ENCODE data around the gene CADM3.

CADM3 gene

GRCh38 chr1:159207774-159208173, 36.4 kb downstream of the CADM3 start:
- Histone ChIP-seq H3K27ac (ENCODE audit: low read depth, low read length) (no peak overlapping the region), H3K4me3 (ENCODE audit: low read depth, low read length) (peak overlapping the region; percentile 56), H3K27me3 (ENCODE audit: control insufficient read depth, insufficient read depth, low read length) (no peaks in the 10 kb centered on the region), H3K4me1 (ENCODE audit: control insufficient read depth, insufficient read depth, low read length) (peaks cover 16% of the 10 kb centered on the region), H3K9me3 (ENCODE audit: control insufficient read depth, insufficient read depth, low read length) (no peaks in the 10 kb centered on the region), H3K9ac (ENCODE audit: low read depth, low read length) (no peak overlapping the region), H3K36me3 (ENCODE audit: control insufficient read depth, insufficient read depth, low read length) (no peaks in the 10 kb centered on the region)

GRCh38 chr1:159208175-159208825, 36.9 kb downstream of the CADM3 start:
- H3K36me3 ChIP-seq (ENCODE audit: control insufficient read depth, insufficient read depth, low read length), result no peaks in the 10 kb centered on the region
- no peaks in the 10 kb centered on the region for H3K9me3 ChIP-seq (ENCODE audit: control insufficient read depth, insufficient read depth, low read length)
- H3K27ac ChIP-seq (ENCODE audit: low read depth, low read length), result no peak overlapping the region
- H3K27me3 ChIP-seq (ENCODE audit: control insufficient read depth, insufficient read depth, low read length), result no peaks in the 10 kb centered on the region
- H3K9ac ChIP-seq (ENCODE audit: low read depth, low read length), result no peak overlapping the region
- peak overlapping the region; percentile 56 for H3K4me3 ChIP-seq (ENCODE audit: low read depth, low read length)
- H3K4me1 ChIP-seq (ENCODE audit: control insufficient read depth, insufficient read depth, low read length), result peaks cover 16% of the 10 kb centered on the region

GRCh38 chr1:159209061-159209460, 37.6 kb downstream of the CADM3 start:
- Histone ChIP-seq H3K27me3 (ENCODE audit: control insufficient read depth, insufficient read depth, low read length) (no peaks in the 10 kb centered on the region), H3K9me3 (ENCODE audit: control insufficient read depth, insufficient read depth, low read length) (no peaks in the 10 kb centered on the region), H3K4me1 (ENCODE audit: control insufficient read depth, insufficient read depth, low read length) (peaks cover 16% of the 10 kb centered on the region), H3K36me3 (ENCODE audit: control insufficient read depth, insufficient read depth, low read length) (no peaks in the 10 kb centered on the region), H3K9ac (ENCODE audit: low read depth, low read length) (no peak overlapping the region), H3K27ac (ENCODE audit: low read depth, low read length) (no peak overlapping the region), H3K4me3 (ENCODE audit: low read depth, low read length) (no peak overlapping the region)

- Histone ChIP-seq H3K27me3 (ENCODE audit: control insufficient read depth, insufficient read depth, low read length) (no peaks in the 10 kb centered on the region), H3K9ac (ENCODE audit: low read depth, low read length) (no peak overlapping the region), H3K9me3 (ENCODE audit: control insufficient read depth, insufficient read depth, low read length) (no peaks in the 10 kb centered on the region), H3K4me3 (ENCODE audit: low read depth, low read length) (peak overlapping the region; percentile 39), H3K27ac (ENCODE audit: low read depth, low read length) (peak overlapping the region; percentile 28), H3K4me1 (ENCODE audit: control insufficient read depth, insufficient read depth, low read length) (peaks cover 16% of the 10 kb centered on the region), H3K36me3 (ENCODE audit: control insufficient read depth, insufficient read depth, low read length) (no peaks in the 10 kb centered on the region)
These were observed 40.1 kb downstream of the CADM3 start for GRCh38 chr1:159211331-159212136.

GRCh38 chr1:159212596-159212995, 41.2 kb downstream of the CADM3 start:
- Histone ChIP-seq H3K27ac (ENCODE audit: low read depth, low read length) (no peak overlapping the region), H3K9me3 (ENCODE audit: control insufficient read depth, insufficient read depth, low read length) (no peaks in the 10 kb centered on the region), H3K4me3 (ENCODE audit: low read depth, low read length) (no peak overlapping the region), H3K9ac (ENCODE audit: low read depth, low read length) (no peak overlapping the region), H3K36me3 (ENCODE audit: control insufficient read depth, insufficient read depth, low read length) (no peaks in the 10 kb centered on the region), H3K4me1 (ENCODE audit: control insufficient read depth, insufficient read depth, low read length) (peaks cover 16% of the 10 kb centered on the region), H3K27me3 (ENCODE audit: control insufficient read depth, insufficient read depth, low read length) (no peaks in the 10 kb centered on the region)

GRCh38 chr1:159214149-159214760, 42.8 kb downstream of the CADM3 start:
- no peaks in the 10 kb centered on the region for H3K9me3 ChIP-seq (ENCODE audit: control insufficient read depth, insufficient read depth, low read length)
- H3K27ac ChIP-seq (ENCODE audit: low read depth, low read length), result no peak overlapping the region
- H3K36me3 ChIP-seq (ENCODE audit: control insufficient read depth, insufficient read depth, low read length), result no peaks in the 10 kb centered on the region
- no peak overlapping the region for H3K4me3 ChIP-seq (ENCODE audit: low read depth, low read length)
- no peaks in the 10 kb centered on the region for H3K27me3 ChIP-seq (ENCODE audit: control insufficient read depth, insufficient read depth, low read length)
- H3K9ac ChIP-seq (ENCODE audit: low read depth, low read length), result no peak overlapping the region
- peaks cover 16% of the 10 kb centered on the region for H3K4me1 ChIP-seq (ENCODE audit: control insufficient read depth, insufficient read depth, low read length)

- no peaks in the 10 kb centered on the region for H3K27me3 ChIP-seq (ENCODE audit: control insufficient read depth, insufficient read depth, low read length)
- H3K36me3 ChIP-seq (ENCODE audit: control insufficient read depth, insufficient read depth, low read length), result no peaks in the 10 kb centered on the region
- peak overlapping the region; percentile 20 for H3K4me3 ChIP-seq (ENCODE audit: low read depth, low read length)
- H3K4me1 ChIP-seq (ENCODE audit: control insufficient read depth, insufficient read depth, low read length), result peaks cover 25% of the 10 kb centered on the region
- no peak overlapping the region for H3K9ac ChIP-seq (ENCODE audit: low read depth, low read length)
- H3K27ac ChIP-seq (ENCODE audit: low read depth, low read length), result peak overlapping the region; percentile 74
- no peaks in the 10 kb centered on the region for H3K9me3 ChIP-seq (ENCODE audit: control insufficient read depth, insufficient read depth, low read length)
These were observed 47.5 kb downstream of the CADM3 start for GRCh38 chr1:159218649-159219636.

- H3K9me3 ChIP-seq (ENCODE audit: control insufficient read depth, insufficient read depth, low read length), result no peaks in the 10 kb centered on the region
- H3K4me1 ChIP-seq (ENCODE audit: control insufficient read depth, insufficient read depth, low read length), result peaks cover 25% of the 10 kb centered on the region
- H3K9ac ChIP-seq (ENCODE audit: low read depth, low read length), result no peak overlapping the region
- H3K36me3 ChIP-seq (ENCODE audit: control insufficient read depth, insufficient read depth, low read length), result no peaks in the 10 kb centered on the region
- H3K27me3 ChIP-seq (ENCODE audit: control insufficient read depth, insufficient read depth, low read length), result no peaks in the 10 kb centered on the region
- no peak overlapping the region for H3K27ac ChIP-seq (ENCODE audit: low read depth, low read length)
- no peak overlapping the region for H3K4me3 ChIP-seq (ENCODE audit: low read depth, low read length)
These were observed 50.9 kb downstream of the CADM3 start for GRCh38 chr1:159222075-159222865.

- H3K4me1 ChIP-seq (ENCODE audit: control insufficient read depth, insufficient read depth, low read length), result peaks cover 32% of the 10 kb centered on the region
- no peaks in the 10 kb centered on the region for H3K36me3 ChIP-seq (ENCODE audit: control insufficient read depth, insufficient read depth, low read length)
- no peak overlapping the region for H3K4me3 ChIP-seq (ENCODE audit: low read depth, low read length)
- H3K27me3 ChIP-seq (ENCODE audit: control insufficient read depth, insufficient read depth, low read length), result no peaks in the 10 kb centered on the region
- no peaks in the 10 kb centered on the region for H3K9me3 ChIP-seq (ENCODE audit: control insufficient read depth, insufficient read depth, low read length)
- no peak overlapping the region for H3K9ac ChIP-seq (ENCODE audit: low read depth, low read length)
- no peak overlapping the region for H3K27ac ChIP-seq (ENCODE audit: low read depth, low read length)
These were observed 51.6 kb downstream of the CADM3 start for GRCh38 chr1:159223004-159223403.

- no peak overlapping the region for H3K27ac ChIP-seq (ENCODE audit: low read depth, low read length)
- H3K36me3 ChIP-seq (ENCODE audit: control insufficient read depth, insufficient read depth, low read length), result no peaks in the 10 kb centered on the region
- no peaks in the 10 kb centered on the region for H3K27me3 ChIP-seq (ENCODE audit: control insufficient read depth, insufficient read depth, low read length)
- no peak overlapping the region for H3K9ac ChIP-seq (ENCODE audit: low read depth, low read length)
- H3K9me3 ChIP-seq (ENCODE audit: control insufficient read depth, insufficient read depth, low read length), result no peaks in the 10 kb centered on the region
- peaks cover 15% of the 10 kb centered on the region; the same call in 1 of the 2 replicates for H3K4me1 ChIP-seq (ENCODE audit: control insufficient read depth, insufficient read depth, low read length)
- no peak overlapping the region for H3K4me3 ChIP-seq (ENCODE audit: low read depth, low read length)
These were observed 57.1 kb downstream of the CADM3 start for GRCh38 chr1:159228554-159228953.

Measured in HUES48 (cell line).